Activated naive CD4-positive, alpha-beta T cell treated with anti-CD3 and anti-CD28 coated beads, Interleukin-2, amount 10 ng/mL, durations not matched to agents 7 days and 5 days (primary cell): Measurements from ENCODE around the gene RILP.
"Not testable (repeated sequence)": the region's sequence is repeated elsewhere in the genome, so short reads cannot be mapped to it uniquely, and the experiment has no call there.

Experiments
- CTCF ChIA-PET: fragments of 350-600 bp; sonication (Branson Sonifier 250); formaldehyde crosslinking; loops from one replicate; lab custom pipeline; 2021; ENCODE audit warnings: antibody characterized with exemption; lab: Charles Lee
- DNase-seq: peaks from one replicate; pipeline ENCODE4 v3.0.0-alpha.2; 2020
- H3K27ac Mint-ChIP-seq: one replicate; pipeline ENCODE4 v1.8.0; 2021; ENCODE audit warnings: mild to moderate bottlenecking, moderate library complexity, mixed read lengths
- H3K27me3 Mint-ChIP-seq: one replicate; pipeline ENCODE4 v1.8.0; 2021; ENCODE audit warnings: mild to moderate bottlenecking, mixed read lengths
- H3K36me3 Mint-ChIP-seq: one replicate; pipeline ENCODE4 v1.8.0; 2021; ENCODE audit warnings: mixed read lengths
- H3K4me1 Mint-ChIP-seq: one replicate; pipeline ENCODE4 v1.8.0; 2021; ENCODE audit warnings: mixed read lengths
- H3K4me3 Mint-ChIP-seq: one replicate; pipeline ENCODE4 v1.8.0; 2021; ENCODE audit warnings: mild to moderate bottlenecking, moderate library complexity, mixed read lengths
- H3K9me3 Mint-ChIP-seq: one replicate; pipeline ENCODE4 v1.8.0; 2021; ENCODE audit warnings: mixed read lengths

RILP gene

GRCh38 chr17:1649844-1650501 is at the start of gene RILP:
RILP (minus strand) TSS chr17:1649866; CDS start chr17:1649804, 62 bp downstream.
- CTCF ChIA-PET = interaction anchor here (0.9 to 2.7 kb wide), 7 partner anchors 10 to 84 kb away, joined by 3 to 19 read pairs (median 4); partner anchors contain the start of gene SLC43A2
- Mint-ChIP-seq H3K27ac (peak within 1 kb of the TSS; percentile 81), H3K9me3 (no peaks in the 10 kb centered on the region), H3K4me1 (peaks cover 28% of the 10 kb centered on the region), H3K36me3 (peaks cover 33% of the 10 kb centered on the region), H3K27me3 (peaks cover 26% of the 10 kb centered on the region), H3K4me3 (peak within 1 kb of the TSS; percentile 71)
- DNase-seq = peak; percentile 70

GRCh38 chr17:1697681-1698080 is 48.0 kb upstream of the RILP start:
- CTCF ChIA-PET = no interaction called here
- Mint-ChIP-seq H3K9me3 (no peaks in the 10 kb centered on the region), H3K4me1 (no peaks in the 10 kb centered on the region), H3K36me3 (no peaks in the 10 kb centered on the region), H3K4me3 (no peak overlapping the region), H3K27ac (no peak overlapping the region), H3K27me3 (peaks cover 39% of the 10 kb centered on the region)
- DNase-seq = no peak

- Mint-ChIP-seq H3K4me3 (no peak overlapping the region), H3K36me3 (no peaks in the 10 kb centered on the region), H3K9me3 (peaks cover 3% of the 10 kb centered on the region), H3K27ac (no peak overlapping the region), H3K4me1 (no peaks in the 10 kb centered on the region), H3K27me3 (peaks cover 39% of the 10 kb centered on the region)
- DNase-seq = no peak
- CTCF ChIA-PET = no interaction called here
These were observed 45.7 kb upstream of the RILP start for GRCh38 chr17:1695365-1695764.

- no peaks in the 10 kb centered on the region for H3K36me3 Mint-ChIP-seq
- H3K27ac Mint-ChIP-seq = no peak overlapping the region
- peaks cover 33% of the 10 kb centered on the region for H3K27me3 Mint-ChIP-seq
- CTCF ChIA-PET = no interaction called here
- no peak overlapping the region for H3K4me3 Mint-ChIP-seq
- DNase-seq = no peak
- peaks cover 3% of the 10 kb centered on the region for H3K9me3 Mint-ChIP-seq
- H3K4me1 Mint-ChIP-seq = no peaks in the 10 kb centered on the region
These were observed 43.7 kb upstream of the RILP start for GRCh38 chr17:1693339-1693738.

- no peaks in the 10 kb centered on the region for H3K4me1 Mint-ChIP-seq
- CTCF ChIA-PET = no interaction called here
- DNase-seq = no peak
- no peaks in the 10 kb centered on the region for H3K36me3 Mint-ChIP-seq
- H3K9me3 Mint-ChIP-seq = peaks cover 3% of the 10 kb centered on the region
- H3K27ac Mint-ChIP-seq = no peak overlapping the region
- H3K4me3 Mint-ChIP-seq = no peak overlapping the region
- H3K27me3 Mint-ChIP-seq = peaks cover 21% of the 10 kb centered on the region
These were observed 41.0 kb upstream of the RILP start for GRCh38 chr17:1690544-1691221.

GRCh38 chr17:1688405-1688804 is 38.7 kb upstream of the RILP start:
- H3K27ac Mint-ChIP-seq, DNase-seq, H3K9me3 Mint-ChIP-seq, H3K4me3 Mint-ChIP-seq: not testable (repeated sequence)
- Mint-ChIP-seq H3K36me3 (peaks cover 14% of the 10 kb centered on the region), H3K4me1 (peaks cover 17% of the 10 kb centered on the region), H3K27me3 (peaks cover 11% of the 10 kb centered on the region)
- CTCF ChIA-PET = interaction anchor here (0.7 kb wide), 1 partner anchor 411 kb away, joined by 3 read pairs; no protein-coding TSS in a partner anchor

GRCh38 chr17:1686086-1686485 is 36.4 kb upstream of the RILP start:
- H3K4me3 Mint-ChIP-seq = no peak overlapping the region
- H3K4me1 Mint-ChIP-seq = peaks cover 32% of the 10 kb centered on the region
- no peak overlapping the region for H3K27ac Mint-ChIP-seq
- H3K9me3 Mint-ChIP-seq = peaks cover 3% of the 10 kb centered on the region
- peaks cover 34% of the 10 kb centered on the region for H3K36me3 Mint-ChIP-seq
- peaks cover 4% of the 10 kb centered on the region for H3K27me3 Mint-ChIP-seq
- CTCF ChIA-PET = no interaction called here
- no peak for DNase-seq

- Mint-ChIP-seq H3K4me1 (peaks cover 37% of the 10 kb centered on the region), H3K36me3 (peaks cover 49% of the 10 kb centered on the region)
These were observed 34.9 kb upstream of the RILP start, which contains the start of gene PRPF8 for GRCh38 chr17:1684378-1685189. PRPF8 (minus strand) TSS chr17:1684867; CDS start chr17:1684571, 296 bp downstream.

GRCh38 chr17:1683459-1683858 is 33.8 kb upstream of the RILP start:
- Mint-ChIP-seq H3K4me1 (peaks cover 37% of the 10 kb centered on the region), H3K9me3 (no peaks in the 10 kb centered on the region), H3K27ac (peak overlapping the region; percentile 96), H3K4me3 (peak overlapping the region; percentile 99), H3K27me3 (peaks cover 4% of the 10 kb centered on the region), H3K36me3 (peaks cover 57% of the 10 kb centered on the region)
- CTCF ChIA-PET = interaction anchor here (1.0 to 2.5 kb wide), 2 partner anchors 14 to 38 kb away, joined by 4 to 15 read pairs; no protein-coding TSS in a partner anchor
- DNase-seq = no peak

More at GRCh38 chr17:1684378-1685189, 34.9 kb upstream of the RILP start, which contains the start of gene PRPF8:
- H3K27ac Mint-ChIP-seq = peak within 1 kb of the TSS; percentile 96
- peak; percentile 99 for DNase-seq
- CTCF ChIA-PET = interaction anchor here (0.8 to 2.5 kb wide), 3 partner anchors 15 to 37 kb away, joined by 3 to 15 read pairs (median 4); no protein-coding TSS in a partner anchor
- peak within 1 kb of the TSS; percentile 99 for H3K4me3 Mint-ChIP-seq
- peaks cover 4% of the 10 kb centered on the region for H3K27me3 Mint-ChIP-seq
- no peaks in the 10 kb centered on the region for H3K9me3 Mint-ChIP-seq

GRCh38 chr17:1676401-1676800 is 26.7 kb upstream of the RILP start:
- peaks cover 78% of the 10 kb centered on the region for H3K36me3 Mint-ChIP-seq
- peaks cover 6% of the 10 kb centered on the region for H3K4me1 Mint-ChIP-seq
- no peak overlapping the region for H3K27ac Mint-ChIP-seq
- no peak for DNase-seq
- no peaks in the 10 kb centered on the region for H3K27me3 Mint-ChIP-seq
- CTCF ChIA-PET = interaction anchor here (1.2 kb wide), 1 partner anchor 8 kb away, joined by 3 read pairs; no protein-coding TSS in a partner anchor
- no peaks in the 10 kb centered on the region for H3K9me3 Mint-ChIP-seq
- no peak overlapping the region for H3K4me3 Mint-ChIP-seq

GRCh38 chr17:1673041-1673785 is 23.5 kb upstream of the RILP start:
- peaks cover 5% of the 10 kb centered on the region for H3K4me1 Mint-ChIP-seq
- no peak overlapping the region for H3K4me3 Mint-ChIP-seq
- peaks cover 74% of the 10 kb centered on the region for H3K36me3 Mint-ChIP-seq
- H3K27me3 Mint-ChIP-seq = no peaks in the 10 kb centered on the region
- H3K27ac Mint-ChIP-seq = no peak overlapping the region
- no peak for DNase-seq
- H3K9me3 Mint-ChIP-seq = no peaks in the 10 kb centered on the region
- CTCF ChIA-PET = no interaction called here

GRCh38 chr17:1663934-1664333 is 14.3 kb upstream of the RILP start:
- H3K4me1 Mint-ChIP-seq, H3K4me3 Mint-ChIP-seq, DNase-seq, H3K27me3 Mint-ChIP-seq, CTCF ChIA-PET, H3K27ac Mint-ChIP-seq, H3K9me3 Mint-ChIP-seq: not testable (repeated sequence)
- peaks cover 52% of the 10 kb centered on the region for H3K36me3 Mint-ChIP-seq

- Mint-ChIP-seq H3K27me3 (no peaks in the 10 kb centered on the region), H3K9me3 (no peaks in the 10 kb centered on the region), H3K4me1 (no peaks in the 10 kb centered on the region), H3K4me3 (no peak overlapping the region), H3K27ac (no peak overlapping the region), H3K36me3 (peaks cover 60% of the 10 kb centered on the region)
- CTCF ChIA-PET = interaction anchor here (1.5 to 4.0 kb wide), 2 partner anchors 8 to 12 kb away, joined by 7 to 19 read pairs; partner anchors contain the start of gene RILP
- DNase-seq = no peak
These were observed 11.4 kb upstream of the RILP start for GRCh38 chr17:1661045-1661444.
